IMR-90 (cell line): Measurements from ENCODE around the gene ITGAE. TPM values are rescaled to one million over a fixed set of nuclear protein-coding genes. Genes with fewer than 3 reads are reported as not detected.

Experiments used
- ATAC-seq: fragments of 200-7000 bp; cut with Tn5 transposase; 2 replicates; pipeline ENCODE4 v1.9.1; 2020; ENCODE audit warnings: low read depth, mild to moderate bottlenecking, moderate library complexity
- BruUV-seq: library from RNA; stranded (reverse); fragments of 400-500 nt; replicated peaks from 2 replicates; lab custom pipeline; 2021; lab: Mats Ljungman, UMichigan
- CTCF ChIA-PET: fragments of 300-600 bp; formaldehyde crosslinking; extraction: SDS; loops from one replicate; lab custom pipeline; 2021; ENCODE audit warnings: antibody characterized with exemption; lab: Yijun Ruan, JAX
- POLR2A ChIA-PET: fragments of 300-600 bp; sonication (Branson Sonifier 250); formaldehyde crosslinking; loops from one replicate; lab custom pipeline; 2022; ENCODE audit warnings: antibody characterized with exemption; ENCODE audit not compliant: unreplicated experiment; lab: Charles Lee
- DNase-seq: peaks from one replicate; pipeline ENCODE4 v3.0.0; 2013
- H2AFZ ChIP-seq: replicated peaks from 2 replicates; pipeline ENCODE3; 2013; ENCODE audit warnings: low read length, mild to moderate bottlenecking; ENCODE audit not compliant: poor library complexity
- H2AK5ac ChIP-seq: 2 replicates; pipeline ENCODE4 v1.6.1; 2013; ENCODE audit warnings: low read depth, low read length, inconsistent platforms
- H2AK9ac ChIP-seq: replicated peaks from 2 replicates; pipeline ENCODE3; 2013; ENCODE audit warnings: mild to moderate bottlenecking, low read depth, low read length, moderate library complexity; ENCODE audit not compliant: poor library complexity
- H2BK120ac ChIP-seq: 2 replicates; pipeline ENCODE4 v1.6.1; 2013; ENCODE audit warnings: low read depth, low read length, inconsistent platforms
- H2BK15ac ChIP-seq: 3 replicates; pipeline ENCODE4 v1.6.1; 2013; ENCODE audit warnings: low read depth, low read length, inconsistent platforms
- H2BK20ac ChIP-seq: 2 replicates; pipeline ENCODE4 v1.6.1; 2013; ENCODE audit warnings: low read depth, mild to moderate bottlenecking, inconsistent platforms, low read length, moderate library complexity
- H2BK5ac ChIP-seq: 2 replicates; pipeline ENCODE4 v1.6.1; 2013; ENCODE audit warnings: mild to moderate bottlenecking, low read depth, low read length, inconsistent platforms; ENCODE audit not compliant: poor library complexity, severe bottlenecking
- H3K14ac ChIP-seq: replicated peaks from 2 replicates; pipeline ENCODE4 v1.6.1; 2013; ENCODE audit warnings: low read depth, low read length, inconsistent platforms
- H3K18ac ChIP-seq: 2 replicates; pipeline ENCODE4 v1.6.1; 2013; ENCODE audit warnings: low read depth, low read length, control low read depth
- H3K23ac ChIP-seq: 2 replicates; pipeline ENCODE4 v1.6.1; 2013; ENCODE audit warnings: low read depth, low read length, inconsistent platforms
- H3K27ac ChIP-seq: 2 replicates; pipeline ENCODE4 v1.5.1; 2013; ENCODE audit warnings: mild to moderate bottlenecking, control low read depth, low read length; ENCODE audit not compliant: insufficient read depth
- H3K27me3 ChIP-seq: 2 replicates; pipeline ENCODE4 v1.6.1; 2013; ENCODE audit warnings: low read length; ENCODE audit not compliant: control insufficient read depth, insufficient read depth
- H3K36me3 ChIP-seq: 2 replicates; pipeline ENCODE4 v1.6.1; 2013; ENCODE audit warnings: low read length, mixed read lengths; ENCODE audit not compliant: control insufficient read depth, insufficient read depth
- H3K4ac ChIP-seq: 2 replicates; pipeline ENCODE4 v1.6.1; 2013; ENCODE audit warnings: low read depth, low read length, inconsistent platforms
- H3K4me1 ChIP-seq: 2 replicates; pipeline ENCODE4 v1.6.1; 2013; ENCODE audit warnings: low read length, mixed read lengths; ENCODE audit not compliant: control insufficient read depth, insufficient read depth
- H3K4me2 ChIP-seq: 2 replicates; pipeline ENCODE4 v1.6.1; 2013; ENCODE audit warnings: low read depth, mild to moderate bottlenecking, control low read depth, low read length, moderate library complexity
- H3K4me3 ChIP-seq: 2 replicates; pipeline ENCODE4 v1.5.1; 2013; ENCODE audit warnings: low read depth, mild to moderate bottlenecking, control low read depth, low read length, moderate library complexity; ENCODE audit not compliant: insufficient read depth
- H3K56ac ChIP-seq: 2 replicates; pipeline ENCODE4 v1.6.1; 2013; ENCODE audit warnings: low read length, inconsistent platforms; ENCODE audit not compliant: insufficient read depth; ENCODE audit errors: extremely low read depth
- H3K79me1 ChIP-seq, 2 experiments: 2 replicates each; pipeline ENCODE4 v1.6.1; 2013; ENCODE audit warnings: low read length in 2 of 2, inconsistent platforms in 1 of 2, low read depth in 1 of 2
- H3K9ac ChIP-seq: 2 replicates; pipeline ENCODE4 v1.6.1; 2013; ENCODE audit warnings: low read depth, low read length, control low read depth
- H3K9me1 ChIP-seq: 2 replicates; pipeline ENCODE4 v1.6.1; 2013; ENCODE audit warnings: low read length, inconsistent platforms; ENCODE audit not compliant: insufficient read depth
- H3K9me3 ChIP-seq: 2 replicates; pipeline ENCODE4 v1.6.1; 2013; ENCODE audit warnings: low read length; ENCODE audit not compliant: control insufficient read depth, insufficient read depth
- H4K20me1 ChIP-seq: 2 replicates; pipeline ENCODE4 v1.6.1; 2013; ENCODE audit warnings: low read length, inconsistent platforms; ENCODE audit not compliant: insufficient read depth
- H4K5ac ChIP-seq: 2 replicates; pipeline ENCODE4 v1.6.1; 2013; ENCODE audit warnings: mild to moderate bottlenecking, low read depth, low read length, control low read depth
- H4K8ac ChIP-seq, 2 experiments: 2 replicates each; pipeline ENCODE4 v1.6.1; 2013; ENCODE audit warnings: low read depth in 2 of 2, low read length in 2 of 2, control low read depth in 1 of 2, inconsistent platforms in 1 of 2
- H4K91ac ChIP-seq: 2 replicates; pipeline ENCODE4 v1.6.1; 2013; ENCODE audit warnings: low read depth, low read length, inconsistent platforms; ENCODE audit not compliant: insufficient read depth
- CEBPB ChIP-seq: IDR thresholded peaks from 2 replicates; pipeline ENCODE4 v1.6.1; 2012; ENCODE audit warnings: low read depth, low read length, improper control_type of control experiment
- FOS ChIP-seq: fragments of 150-350 bp; IDR thresholded peaks from 2 replicates; pipeline ENCODE4 v1.6.1; 2016; ENCODE audit warnings: low read depth, low read length
- MAFK ChIP-seq: IDR thresholded peaks from 2 replicates; pipeline ENCODE4 v1.6.1; 2012; ENCODE audit warnings: low read depth, low read length, improper control_type of control experiment
- RCOR1 ChIP-seq: IDR thresholded peaks from 2 replicates; pipeline ENCODE4 v1.6.1; 2012; ENCODE audit warnings: mild to moderate bottlenecking, low read length, improper control_type of control experiment; ENCODE audit not compliant: insufficient replicate concordance
- WGBS, 2 experiments: methylation state at CpG; one replicate each; pipeline versions ENCODE4 v1.1.5 to v1.1.7; 2013; ENCODE audit warnings: missing lambda C conversion rate in 2 of 2; ENCODE audit not compliant: insufficient read length in 1 of 2; ENCODE audit errors: extremely low coverage in 2 of 2; 5-methylcytosine and 5-hydroxymethylcytosine counted together
- dilution Hi-C: fragments of 300-500 bp; cut with HindIII; formaldehyde crosslinking; loops from one replicate; pipeline ENCODE4 v1.14.3; 2018; ENCODE audit warnings: low sequenced_read_pairs; ENCODE audit not compliant: unreplicated experiment
- in situ Hi-C: fragments of 300-500 bp; cut with MboI; formaldehyde crosslinking; loops from 3 replicates; pipeline ENCODE4 v1.14.3; 2019; ENCODE audit warnings: low sequenced_read_pairs, inconsistent platforms, mixed read lengths
- intact Hi-C: fragments of 100-400 bp; cut with micrococcal nuclease; formaldehyde crosslinking; loops from 2 replicates; pipeline ENCODE4 v1.10.0; 2022
- polyA plus RNA-seq, 3 experiments: library from polyadenylated mRNA; depleted of rRNA; stranded (reverse); fragments of >200 nt; gene quantifications; 2 replicates each; pipeline ENCODE4 v1.2.3, GENCODE V29; 2012; ENCODE audit warnings: low replicate concordance in 1 of 3
- total RNA-seq: library from RNA; depleted of rRNA; stranded (reverse); fragments of >200 nt; gene quantifications from 2 replicates; pipeline ENCODE4 v1.2.3, GENCODE V29; 2012
- TF ChIP-seq, protein P1 (sequence below): conservative IDR thresholded peaks from 2 replicates; pipeline ENCODE4 v1.5.1; 2012; ENCODE audit warnings: mild to moderate bottlenecking, low read depth, low read length, improper control_type of control experiment

The ITGAE gene
- total and polyA plus RNA-seq, 2 of the 4 experiments (the other 2 are of a cell fraction): 54.1 to 60.8 TPM

DNA sequence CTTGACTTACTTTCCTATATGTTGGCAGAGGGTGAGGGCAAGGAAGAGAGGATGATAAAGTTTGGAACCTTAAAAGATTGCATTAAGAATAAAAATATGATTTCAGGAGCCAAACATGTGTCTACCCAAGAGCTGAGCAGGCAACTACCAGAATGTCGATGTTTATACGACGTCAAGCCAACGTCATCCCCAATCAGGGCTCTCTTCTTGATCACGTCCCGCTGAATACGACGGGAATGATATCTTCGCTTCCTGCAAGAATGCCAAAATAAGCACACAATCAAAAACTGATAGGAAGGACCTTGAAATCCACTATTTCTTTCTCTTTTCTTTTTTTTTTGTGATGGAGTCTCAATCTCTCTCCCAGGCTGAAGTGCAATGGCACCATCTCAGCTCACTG, 20.1 kb upstream of the ITGAE start:
- Histone ChIP-seq H4K8ac (no peak overlapping the region), H2BK5ac (no peak overlapping the region), H4K20me1 (peaks cover 3% of the 10 kb centered on the region; the same call in 1 of the 2 replicates), H3K56ac (no peak overlapping the region), H3K18ac (no peak overlapping the region), H3K9me1 (peaks cover 3% of the 10 kb centered on the region; the same call in 1 of the 2 replicates), H4K91ac (no peak overlapping the region), H3K14ac (no peak overlapping the region), H2BK20ac (no peak overlapping the region), H3K4me3 (no peak overlapping the region), H4K5ac (no peak overlapping the region), H2BK15ac (no peak overlapping the region), H2AK9ac (no peak overlapping the region), H3K9me3 (no peaks in the 10 kb centered on the region), H3K36me3 (peaks cover 39% of the 10 kb centered on the region), H2AFZ (no peak overlapping the region), H2BK120ac (no peak overlapping the region), H3K27ac (no peak overlapping the region), H3K23ac (no peak overlapping the region), H2AK5ac (no peak overlapping the region), H3K4ac (no peak overlapping the region), H3K4me2 (no peak overlapping the region), H3K27me3 (no peaks in the 10 kb centered on the region), H3K79me1 (peaks cover 6 to 7% of the 10 kb centered on the region in 2 experiments; a peak in 2 of 4 replicates), H3K9ac (no peak overlapping the region), H3K4me1 (no peaks in the 10 kb centered on the region)
- WGBS, 2 experiments: 96% methylated on average over 4 of the region's 9 CpGs; no CpG with 5 or more reads in 1 of the 2 experiments
- intact Hi-C loops: no loop called here
- ChIA-PET POLR2A (no interaction called here), CTCF (interaction anchor here (0.9 kb wide), 1 partner anchor 84 kb away, joined by 5 read pairs; no protein-coding TSS in a partner anchor)
- TF ChIP-seq RCOR1 (no peak), CEBPB (no peak), MAFK (no peak), FOS (no peak)
- TF ChIP-seq, protein P1, sequence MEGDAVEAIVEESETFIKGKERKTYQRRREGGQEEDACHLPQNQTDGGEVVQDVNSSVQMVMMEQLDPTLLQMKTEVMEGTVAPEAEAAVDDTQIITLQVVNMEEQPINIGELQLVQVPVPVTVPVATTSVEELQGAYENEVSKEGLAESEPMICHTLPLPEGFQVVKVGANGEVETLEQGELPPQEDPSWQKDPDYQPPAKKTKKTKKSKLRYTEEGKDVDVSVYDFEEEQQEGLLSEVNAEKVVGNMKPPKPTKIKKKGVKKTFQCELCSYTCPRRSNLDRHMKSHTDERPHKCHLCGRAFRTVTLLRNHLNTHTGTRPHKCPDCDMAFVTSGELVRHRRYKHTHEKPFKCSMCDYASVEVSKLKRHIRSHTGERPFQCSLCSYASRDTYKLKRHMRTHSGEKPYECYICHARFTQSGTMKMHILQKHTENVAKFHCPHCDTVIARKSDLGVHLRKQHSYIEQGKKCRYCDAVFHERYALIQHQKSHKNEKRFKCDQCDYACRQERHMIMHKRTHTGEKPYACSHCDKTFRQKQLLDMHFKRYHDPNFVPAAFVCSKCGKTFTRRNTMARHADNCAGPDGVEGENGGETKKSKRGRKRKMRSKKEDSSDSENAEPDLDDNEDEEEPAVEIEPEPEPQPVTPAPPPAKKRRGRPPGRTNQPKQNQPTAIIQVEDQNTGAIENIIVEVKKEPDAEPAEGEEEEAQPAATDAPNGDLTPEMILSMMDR: no peak
- no peak for DNase-seq
- in situ Hi-C loops: loop anchor here (25.0 kb wide), 1 partner anchor 784 kb away; no protein-coding TSS in a partner anchor
- dilution Hi-C loops: no loop called here
- no TSS peak for BruUV-seq
- no peak for ATAC-seq
